Measurements from ENCODE around the gene VPS51. TPM values are rescaled to one million over a fixed set of nuclear protein-coding genes. Genes with fewer than 3 reads are reported as not detected.

The VPS51 gene
- total and polyA plus RNA-seq, 2 of the 13 experiments (the other 11 are each of a cell fraction or from before 2014, with no cell fraction given): 76.3 to 90.6 TPM

DNA sequence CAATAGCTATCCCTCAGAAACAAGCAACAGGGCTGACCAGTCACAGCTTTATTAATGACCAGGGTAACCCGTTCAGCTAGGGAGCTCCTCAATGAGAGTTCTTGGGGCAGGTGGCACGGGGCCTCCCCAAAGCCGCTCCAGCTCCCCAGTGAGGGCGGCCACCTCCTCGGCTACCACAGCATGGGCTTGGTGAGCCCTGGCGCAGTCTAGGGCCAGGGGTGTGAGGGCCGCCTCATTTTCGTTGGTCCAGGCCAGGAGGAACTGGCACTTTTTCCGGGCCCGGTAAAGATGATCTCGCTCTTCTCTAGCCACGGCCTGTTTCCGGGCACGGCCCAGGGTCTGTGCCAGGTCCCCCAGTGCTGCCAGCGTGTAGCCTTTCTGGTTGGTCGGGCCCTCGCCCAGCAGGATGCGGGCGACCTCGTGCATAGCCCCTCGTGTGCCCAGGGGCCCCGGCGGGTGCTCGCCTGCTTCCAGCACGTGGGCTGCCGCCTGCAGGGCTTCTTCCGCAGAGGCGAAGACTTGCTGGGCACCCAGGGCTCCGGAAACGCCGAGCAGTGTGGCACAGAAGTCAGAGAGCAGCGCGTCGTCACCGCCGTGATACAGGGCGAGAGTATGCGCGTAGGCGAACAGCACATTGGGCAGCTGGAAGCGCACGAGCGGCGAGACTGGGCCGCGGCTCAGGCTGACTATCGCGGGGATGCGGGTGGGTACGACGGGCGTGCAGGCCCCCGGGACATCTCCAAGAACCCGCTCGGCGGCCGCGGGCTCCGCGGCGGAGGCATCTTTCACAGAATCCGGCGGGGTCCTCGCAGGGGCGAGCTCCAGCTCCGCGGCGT is 20.6 kb downstream of the VPS51 start (continued):
- TF ChIP-seq, protein P1, sequence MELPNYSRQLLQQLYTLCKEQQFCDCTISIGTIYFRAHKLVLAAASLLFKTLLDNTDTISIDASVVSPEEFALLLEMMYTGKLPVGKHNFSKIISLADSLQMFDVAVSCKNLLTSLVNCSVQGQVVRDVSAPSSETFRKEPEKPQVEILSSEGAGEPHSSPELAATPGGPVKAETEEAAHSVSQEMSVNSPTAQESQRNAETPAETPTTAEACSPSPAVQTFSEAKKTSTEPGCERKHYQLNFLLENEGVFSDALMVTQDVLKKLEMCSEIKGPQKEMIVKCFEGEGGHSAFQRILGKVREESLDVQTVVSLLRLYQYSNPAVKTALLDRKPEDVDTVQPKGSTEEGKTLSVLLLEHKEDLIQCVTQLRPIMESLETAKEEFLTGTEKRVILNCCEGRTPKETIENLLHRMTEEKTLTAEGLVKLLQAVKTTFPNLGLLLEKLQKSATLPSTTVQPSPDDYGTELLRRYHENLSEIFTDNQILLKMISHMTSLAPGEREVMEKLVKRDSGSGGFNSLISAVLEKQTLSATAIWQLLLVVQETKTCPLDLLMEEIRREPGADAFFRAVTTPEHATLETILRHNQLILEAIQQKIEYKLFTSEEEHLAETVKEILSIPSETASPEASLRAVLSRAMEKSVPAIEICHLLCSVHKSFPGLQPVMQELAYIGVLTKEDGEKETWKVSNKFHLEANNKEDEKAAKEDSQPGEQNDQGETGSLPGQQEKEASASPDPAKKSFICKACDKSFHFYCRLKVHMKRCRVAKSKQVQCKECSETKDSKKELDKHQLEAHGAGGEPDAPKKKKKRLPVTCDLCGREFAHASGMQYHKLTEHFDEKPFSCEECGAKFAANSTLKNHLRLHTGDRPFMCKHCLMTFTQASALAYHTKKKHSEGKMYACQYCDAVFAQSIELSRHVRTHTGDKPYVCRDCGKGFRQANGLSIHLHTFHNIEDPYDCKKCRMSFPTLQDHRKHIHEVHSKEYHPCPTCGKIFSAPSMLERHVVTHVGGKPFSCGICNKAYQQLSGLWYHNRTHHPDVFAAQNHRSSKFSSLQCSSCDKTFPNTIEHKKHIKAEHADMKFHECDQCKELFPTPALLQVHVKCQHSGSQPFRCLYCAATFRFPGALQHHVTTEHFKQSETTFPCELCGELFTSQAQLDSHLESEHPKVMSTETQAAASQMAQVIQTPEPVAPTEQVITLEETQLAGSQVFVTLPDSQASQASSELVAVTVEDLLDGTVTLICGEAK (IDR thresholded peaks at IDR 0.05): no peak
- TF ChIP-seq, protein P1 (CRISPR knock-in tag; IDR thresholded peaks at IDR 0.05): no peak
- no peak for TF ChIP-seq MLLT10 (CRISPR knock-in tag; IDR thresholded peaks at IDR 0.05)
- no peak for TF ChIP-seq PAWR (CRISPR knock-in tag; IDR thresholded peaks at IDR 0.05; ENCODE audit: borderline replicate concordance)
- TF ChIP-seq, protein P2, sequence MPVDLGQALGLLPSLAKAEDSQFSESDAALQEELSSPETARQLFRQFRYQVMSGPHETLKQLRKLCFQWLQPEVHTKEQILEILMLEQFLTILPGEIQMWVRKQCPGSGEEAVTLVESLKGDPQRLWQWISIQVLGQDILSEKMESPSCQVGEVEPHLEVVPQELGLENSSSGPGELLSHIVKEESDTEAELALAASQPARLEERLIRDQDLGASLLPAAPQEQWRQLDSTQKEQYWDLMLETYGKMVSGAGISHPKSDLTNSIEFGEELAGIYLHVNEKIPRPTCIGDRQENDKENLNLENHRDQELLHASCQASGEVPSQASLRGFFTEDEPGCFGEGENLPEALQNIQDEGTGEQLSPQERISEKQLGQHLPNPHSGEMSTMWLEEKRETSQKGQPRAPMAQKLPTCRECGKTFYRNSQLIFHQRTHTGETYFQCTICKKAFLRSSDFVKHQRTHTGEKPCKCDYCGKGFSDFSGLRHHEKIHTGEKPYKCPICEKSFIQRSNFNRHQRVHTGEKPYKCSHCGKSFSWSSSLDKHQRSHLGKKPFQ (CRISPR knock-in tag; IDR thresholded peaks at IDR 0.05; ENCODE audit: insufficient replicate concordance): peak; percentile 4
- TF ChIP-seq YEATS4 (CRISPR knock-in tag; IDR thresholded peaks at IDR 0.05; ENCODE audit: borderline replicate concordance): no peak
- TF ChIP-seq, protein P3, sequence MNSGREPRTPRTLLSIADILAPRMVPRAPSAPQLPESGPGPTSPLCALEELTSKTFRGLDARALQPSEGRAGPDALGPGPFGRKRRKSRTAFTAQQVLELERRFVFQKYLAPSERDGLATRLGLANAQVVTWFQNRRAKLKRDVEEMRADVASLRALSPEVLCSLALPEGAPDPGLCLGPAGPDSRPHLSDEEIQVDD (CRISPR knock-in tag; IDR thresholded peaks at IDR 0.05; ENCODE audit: borderline replicate concordance): no peak
- TF ChIP-seq SOX5 (CRISPR knock-in tag; IDR thresholded peaks at IDR 0.05; ENCODE audit: borderline replicate concordance): no peak
- TF ChIP-seq HNF4G (IDR thresholded peaks at IDR 0.05; ENCODE audit: borderline replicate concordance, low read depth, low read length): no peak
- no peak for TF ChIP-seq HNF4G (CRISPR knock-in tag; IDR thresholded peaks at IDR 0.05; ENCODE audit: borderline replicate concordance, low read depth)
- no peak for TF ChIP-seq ZNF556 (CRISPR knock-in tag; IDR thresholded peaks at IDR 0.05; ENCODE audit: borderline replicate concordance)
- no peak; the same call in 1 of the 2 replicates for TF ChIP-seq ZNF83 (CRISPR knock-in tag; IDR thresholded peaks at IDR 0.05; ENCODE audit: borderline replicate concordance)
- TF ChIP-seq ZIK1 (CRISPR knock-in tag; IDR thresholded peaks at IDR 0.05; ENCODE audit: borderline replicate concordance, low read depth): no peak; the same call in 1 of the 2 replicates
- TF ChIP-seq, protein P4, sequence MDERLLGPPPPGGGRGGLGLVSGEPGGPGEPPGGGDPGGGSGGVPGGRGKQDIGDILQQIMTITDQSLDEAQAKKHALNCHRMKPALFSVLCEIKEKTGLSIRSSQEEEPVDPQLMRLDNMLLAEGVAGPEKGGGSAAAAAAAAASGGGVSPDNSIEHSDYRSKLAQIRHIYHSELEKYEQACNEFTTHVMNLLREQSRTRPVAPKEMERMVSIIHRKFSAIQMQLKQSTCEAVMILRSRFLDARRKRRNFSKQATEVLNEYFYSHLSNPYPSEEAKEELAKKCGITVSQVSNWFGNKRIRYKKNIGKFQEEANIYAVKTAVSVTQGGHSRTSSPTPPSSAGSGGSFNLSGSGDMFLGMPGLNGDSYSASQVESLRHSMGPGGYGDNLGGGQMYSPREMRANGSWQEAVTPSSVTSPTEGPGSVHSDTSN (CRISPR knock-in tag; IDR thresholded peaks at IDR 0.05): no peak
- TF ChIP-seq BRCA1 (CRISPR knock-in tag; IDR thresholded peaks at IDR 0.05): no peak
- no peak for TF ChIP-seq IKZF1 (IDR thresholded peaks at IDR 0.05)
- no peak for TF ChIP-seq SCMH1 (CRISPR knock-in tag; IDR thresholded peaks at IDR 0.05; ENCODE audit: borderline replicate concordance)
- no peak for TF ChIP-seq ATM (IDR thresholded peaks at IDR 0.05; ENCODE audit: borderline replicate concordance)
